NCI-H2081 (cell line): ENCODE measurements around the gene RUFY1.
"Not testable (repeated sequence)": the region's sequence is repeated elsewhere in the genome, so short reads cannot be mapped to it uniquely, and the experiment has no call there.

ENCODE experiments used
- DNase-seq, 2 experiments: peaks; one replicate each; lab custom pipeline; 2025; lab: John Stamatoyannopoulos, UW

Gene RUFY1

GRCh38 chr5:179542170-179542569 is 8.2 kb upstream of the RUFY1 start:
- no peak for DNase-seq

- DNase-seq = not testable (repeated sequence)
These were observed 7.1 kb upstream of the RUFY1 start for GRCh38 chr5:179543275-179543674.

- DNase-seq = no peak
These were observed 2.7 kb downstream of the RUFY1 start for GRCh38 chr5:179553006-179553405.

DNA sequence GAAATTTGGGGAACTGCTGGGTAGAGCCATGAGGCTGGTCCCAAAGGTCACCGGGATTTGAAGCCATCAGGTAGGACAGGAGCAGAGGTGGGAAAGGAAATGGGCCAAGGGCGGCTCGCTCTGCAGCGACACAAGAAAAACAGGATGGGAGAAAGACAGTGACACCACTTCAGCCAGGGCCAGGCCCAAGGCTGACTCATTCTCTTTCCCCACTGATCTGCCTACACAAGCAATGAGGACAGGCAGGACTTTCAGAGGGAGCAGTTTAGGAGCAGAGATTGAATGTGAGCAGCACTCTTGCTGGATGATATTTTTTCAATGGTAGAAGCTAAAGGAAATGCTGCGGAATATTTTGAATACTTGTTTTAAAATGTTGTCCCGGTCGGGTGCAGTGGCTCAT is 3.5 kb downstream of the RUFY1 start:
- DNase-seq = no peak

DNA sequence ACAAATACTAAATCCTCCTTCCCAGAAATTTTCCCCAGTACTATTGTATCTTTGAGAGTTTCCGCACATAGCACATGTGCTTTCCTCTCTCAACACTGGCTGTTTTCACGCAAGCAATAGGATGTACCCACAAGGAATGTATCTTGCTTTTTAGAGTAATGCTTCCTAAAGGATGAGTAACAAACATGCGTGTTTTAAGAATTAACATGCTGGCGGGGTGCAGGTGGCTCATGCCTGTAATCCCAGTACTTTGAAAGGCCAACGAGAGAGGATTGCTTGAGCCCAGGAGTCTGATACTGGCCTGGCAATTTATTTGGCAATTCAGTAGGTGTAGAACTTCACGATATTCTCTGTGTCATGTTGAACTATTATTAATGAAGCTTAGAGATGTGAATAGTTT is 4.6 kb downstream of the RUFY1 start:
- no peak for DNase-seq

- DNase-seq = not testable (repeated sequence)
These were observed 8.0 kb downstream of the RUFY1 start for GRCh38 chr5:179558261-179558799.

GRCh38 chr5:179558932-179559283 is 8.6 kb downstream of the RUFY1 start:
- DNase-seq = peak; percentile 75 to 82

DNA sequence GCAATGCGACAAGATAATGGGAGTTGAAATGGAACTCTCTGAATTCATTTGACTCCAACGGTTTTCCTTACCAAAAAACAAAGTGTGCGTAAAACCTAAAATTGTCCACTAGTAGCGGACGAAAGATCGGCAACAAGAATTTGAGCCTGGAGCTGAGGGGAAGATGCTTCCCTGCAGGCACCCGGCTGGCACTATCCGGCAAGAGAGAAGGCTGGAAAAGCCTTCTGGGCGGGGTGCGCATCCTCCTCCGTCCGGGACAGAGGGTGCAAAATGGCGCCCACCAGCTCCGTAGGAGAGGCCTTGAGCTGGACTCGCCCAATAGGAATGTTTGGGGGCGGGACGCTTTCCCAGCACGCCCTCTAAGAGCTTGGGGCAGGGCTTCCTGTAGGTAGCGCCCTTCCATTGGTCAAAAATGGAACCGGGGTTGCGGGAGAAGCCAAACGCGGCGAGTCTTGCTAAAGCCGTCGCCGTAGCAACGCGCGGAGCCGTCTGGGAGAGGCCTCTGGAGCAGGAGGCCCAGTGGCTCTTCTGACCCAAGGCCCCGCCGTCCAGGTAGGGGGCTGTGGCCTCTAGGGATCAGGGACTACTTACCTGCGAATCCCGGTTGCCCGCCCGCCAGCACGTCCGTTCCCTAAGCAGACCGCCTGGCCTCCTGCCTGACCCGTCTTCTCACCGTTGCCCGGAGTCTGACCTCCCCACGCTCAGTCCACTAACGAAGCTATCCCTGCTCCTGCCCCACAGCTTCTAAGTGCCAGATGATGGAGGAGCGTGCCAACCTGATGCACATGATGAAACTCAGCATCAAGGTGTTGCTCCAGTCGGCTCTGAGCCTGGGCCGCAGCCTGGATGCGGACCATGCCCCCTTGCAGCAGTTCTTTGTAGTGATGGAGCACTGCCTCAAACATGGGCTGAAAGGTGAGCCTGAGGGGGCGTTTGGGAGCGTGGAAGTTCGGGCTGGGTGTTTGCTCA is 9.2 kb downstream of the RUFY1 start:
- DNase-seq = peak; percentile 98 to 99

- DNase-seq = no peak
These were observed 14.2 kb downstream of the RUFY1 start for GRCh38 chr5:179564526-179564925.

GRCh38 chr5:179568721-179569120 is 18.4 kb downstream of the RUFY1 start:
- DNase-seq = no peak

GRCh38 chr5:179572386-179572785 is 22.0 kb downstream of the RUFY1 start:
- DNase-seq = no peak

DNA sequence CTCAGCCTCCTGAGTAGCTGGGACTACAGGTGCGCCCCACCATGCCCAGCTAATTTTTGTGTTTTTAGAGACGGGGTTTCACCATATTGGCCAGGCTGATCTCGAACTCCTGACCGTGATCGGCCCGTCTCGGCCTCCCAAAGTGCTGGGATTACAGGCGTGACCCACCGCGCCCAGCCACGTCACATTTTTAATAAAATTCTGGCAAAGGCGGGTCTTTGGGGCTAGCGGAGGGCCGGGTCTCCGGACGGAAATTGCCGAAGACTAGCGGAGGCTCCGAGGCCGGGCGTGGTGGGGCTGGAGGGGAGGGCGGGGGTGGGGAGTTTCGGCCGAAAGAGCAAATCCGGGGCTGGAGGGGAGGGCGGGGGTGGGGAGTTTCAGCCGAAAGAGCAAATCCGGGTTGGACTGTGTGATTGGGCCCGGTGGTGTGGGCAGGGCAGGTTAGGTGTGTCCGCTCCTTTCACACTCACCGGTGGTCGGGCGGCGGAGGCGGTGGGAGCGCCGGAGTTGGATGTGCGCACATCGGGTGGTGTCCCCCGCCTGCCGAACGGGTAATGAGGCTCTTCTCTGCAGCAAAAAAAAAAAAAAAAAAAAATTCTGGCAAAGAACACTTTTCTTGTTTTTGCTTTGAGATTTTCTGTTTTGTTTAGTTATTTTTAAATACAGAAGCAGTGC is 27.1 kb downstream of the RUFY1 start:
- no peak for DNase-seq

- DNase-seq = no peak
These were observed 35.6 kb downstream of the RUFY1 start for GRCh38 chr5:179585941-179586401.

- DNase-seq = no peak
These were observed 37.8 kb downstream of the RUFY1 start for GRCh38 chr5:179588166-179588565.

DNA sequence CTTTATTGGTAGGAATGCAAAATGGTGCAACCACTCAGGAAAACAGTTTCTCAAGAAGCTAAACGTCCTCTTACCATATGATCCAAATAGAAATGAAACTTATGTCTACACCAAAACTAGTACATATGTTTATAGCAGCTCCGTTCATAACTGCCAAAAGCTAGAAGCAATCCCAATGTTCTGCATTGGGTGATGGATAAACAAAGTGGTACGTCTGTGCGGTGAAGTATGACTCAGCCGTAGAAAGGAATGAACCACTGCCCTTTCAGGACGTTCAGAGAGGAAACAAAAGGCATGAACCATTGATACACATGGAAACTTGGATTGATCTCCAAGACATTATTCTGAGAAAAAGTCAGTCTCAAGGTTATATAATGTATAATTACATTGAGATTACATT is 45.6 kb downstream of the RUFY1 start:
- no peak for DNase-seq

DNA sequence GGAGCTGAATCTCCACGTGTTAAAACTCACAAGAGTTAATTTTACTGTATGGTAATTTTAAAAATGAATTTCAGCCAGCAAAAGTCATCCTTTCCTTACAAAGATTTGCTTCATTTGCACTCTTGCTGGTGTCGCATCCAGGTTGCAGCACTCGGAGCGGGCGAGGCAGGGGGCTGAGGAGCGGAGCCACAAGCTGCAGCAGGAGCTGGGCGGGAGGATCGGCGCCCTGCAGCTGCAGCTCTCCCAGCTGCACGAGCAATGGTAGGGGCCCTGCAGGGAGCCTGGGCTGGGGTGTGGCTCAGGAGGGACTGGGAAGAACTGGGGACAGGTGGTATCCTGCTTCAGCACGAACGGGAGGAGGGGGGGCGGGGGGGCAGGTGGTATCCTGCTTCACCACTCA is 46.1 kb downstream of the RUFY1 start:
- peak; percentile 71 to 83 for DNase-seq

DNA sequence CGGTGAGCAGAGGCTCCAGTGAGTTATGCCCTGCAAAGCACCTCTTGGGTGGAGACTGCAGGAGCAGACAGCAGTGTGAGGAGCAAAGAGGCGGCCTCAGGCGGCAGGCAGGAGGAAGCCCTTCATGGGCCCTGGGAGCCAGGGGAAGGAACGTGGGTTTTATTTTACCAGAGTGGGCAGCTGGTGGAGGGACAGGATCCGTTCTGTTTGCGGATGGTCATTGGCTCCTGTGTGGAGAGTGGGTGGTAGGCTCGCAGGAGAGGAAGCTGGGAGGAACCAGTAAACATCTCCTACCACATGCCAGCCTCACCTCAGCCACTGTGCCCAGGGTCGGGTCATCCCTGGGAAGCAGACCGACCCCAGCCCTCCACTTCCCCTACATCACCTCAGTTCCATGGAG is 48.7 kb downstream of the RUFY1 start:
- DNase-seq = no peak

DNA sequence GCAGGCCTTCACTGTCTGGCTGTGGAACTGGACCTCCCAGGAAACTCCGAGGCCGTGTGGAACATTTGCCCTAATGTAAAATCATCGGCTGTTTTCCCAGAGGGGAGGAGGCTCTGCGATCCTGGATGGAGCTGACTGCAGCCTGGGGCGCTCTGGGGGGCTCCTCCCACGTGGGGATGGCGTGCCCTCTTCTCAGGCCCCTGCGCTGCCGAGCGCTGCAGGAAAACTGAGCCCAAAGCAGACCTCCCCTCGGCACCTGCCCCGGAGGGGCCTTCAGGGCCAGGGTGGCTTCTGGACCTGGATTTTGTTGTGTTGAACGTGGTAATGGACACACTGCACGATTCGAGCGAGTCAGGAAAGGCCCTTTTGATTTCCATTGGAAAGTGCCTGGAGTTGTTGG is 49.2 kb downstream of the RUFY1 start:
- DNase-seq = no peak

DNA sequence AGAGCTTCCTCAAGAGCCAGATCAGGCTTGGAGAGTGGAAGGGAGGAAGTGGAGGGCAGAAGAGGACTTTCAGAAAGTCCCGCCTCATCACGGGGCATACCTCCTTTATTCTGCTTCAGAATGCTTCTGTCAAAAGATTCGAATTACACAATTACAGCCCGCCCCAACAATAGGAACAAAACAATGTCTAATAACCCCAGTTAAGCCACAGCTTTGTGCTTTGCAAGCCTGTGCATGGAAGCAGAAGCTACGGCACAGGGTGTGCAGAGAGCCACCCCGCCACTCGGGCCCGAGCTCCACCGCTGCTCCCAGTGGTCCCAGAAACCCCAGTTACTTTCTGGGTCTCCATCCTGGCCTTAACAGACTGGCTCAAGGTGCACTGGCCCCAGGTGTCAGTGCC is 49.6 kb downstream of the RUFY1 start:
- DNase-seq = no peak

GRCh38 chr5:179601871-179602625 is 51.7 kb downstream of the RUFY1 start:
- no peak for DNase-seq

GRCh38 chr5:179603308-179603707 is 53.0 kb downstream of the RUFY1 start:
- DNase-seq = no peak
